Measurements from ENCODE around the gene CMIP. TPM values are rescaled to one million over a fixed set of nuclear protein-coding genes. Genes with fewer than 3 reads are reported as not detected.

Gene CMIP
- total RNA-seq, 1 donor from 2014 or later, result 59.8 TPM

GRCh38 chr16:81693744-81694303 is 249.2 kb downstream of the CMIP start:
- intact Hi-C loops (cut with micrococcal nuclease), result no loop called here

DNA sequence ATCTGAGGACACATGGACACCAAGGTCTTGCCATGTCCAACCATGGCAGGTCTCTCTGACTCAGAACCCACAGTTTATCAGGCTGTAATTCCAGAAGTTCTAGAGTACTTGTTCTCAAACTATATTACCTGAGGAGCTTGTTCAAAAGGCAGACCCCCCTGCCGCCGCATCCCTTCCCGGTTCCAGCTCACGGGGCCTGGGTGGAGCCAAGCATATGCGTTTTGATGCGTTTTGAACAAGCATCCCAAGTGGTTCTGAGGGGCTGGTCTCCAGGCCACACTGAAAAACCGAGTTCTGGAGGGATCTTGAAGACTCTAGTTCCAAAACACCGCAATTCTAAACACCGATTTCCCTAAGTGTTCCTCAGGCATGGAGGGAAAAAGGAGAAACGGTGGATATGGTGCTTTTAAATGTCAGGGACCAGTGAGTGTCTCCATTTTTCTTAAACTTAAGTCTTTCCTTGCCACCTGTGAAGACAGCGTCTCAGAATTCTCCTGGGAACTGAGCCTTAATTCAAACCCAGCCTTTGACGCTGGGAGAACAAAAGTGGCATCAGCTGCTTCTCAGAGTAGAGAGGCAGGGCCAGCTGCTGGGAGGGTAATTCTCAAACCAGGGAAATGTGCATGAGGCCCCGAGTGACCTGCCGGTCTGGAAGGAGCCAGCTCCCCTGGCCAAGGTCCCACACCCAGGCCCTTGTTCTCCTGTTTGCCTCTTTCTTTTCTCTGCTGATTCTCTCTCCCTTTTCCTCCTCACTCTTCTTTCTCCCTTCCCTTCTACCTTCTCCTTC is 250.1 kb downstream of the CMIP start:
- intact Hi-C loops (cut with micrococcal nuclease), result no loop called here

DNA sequence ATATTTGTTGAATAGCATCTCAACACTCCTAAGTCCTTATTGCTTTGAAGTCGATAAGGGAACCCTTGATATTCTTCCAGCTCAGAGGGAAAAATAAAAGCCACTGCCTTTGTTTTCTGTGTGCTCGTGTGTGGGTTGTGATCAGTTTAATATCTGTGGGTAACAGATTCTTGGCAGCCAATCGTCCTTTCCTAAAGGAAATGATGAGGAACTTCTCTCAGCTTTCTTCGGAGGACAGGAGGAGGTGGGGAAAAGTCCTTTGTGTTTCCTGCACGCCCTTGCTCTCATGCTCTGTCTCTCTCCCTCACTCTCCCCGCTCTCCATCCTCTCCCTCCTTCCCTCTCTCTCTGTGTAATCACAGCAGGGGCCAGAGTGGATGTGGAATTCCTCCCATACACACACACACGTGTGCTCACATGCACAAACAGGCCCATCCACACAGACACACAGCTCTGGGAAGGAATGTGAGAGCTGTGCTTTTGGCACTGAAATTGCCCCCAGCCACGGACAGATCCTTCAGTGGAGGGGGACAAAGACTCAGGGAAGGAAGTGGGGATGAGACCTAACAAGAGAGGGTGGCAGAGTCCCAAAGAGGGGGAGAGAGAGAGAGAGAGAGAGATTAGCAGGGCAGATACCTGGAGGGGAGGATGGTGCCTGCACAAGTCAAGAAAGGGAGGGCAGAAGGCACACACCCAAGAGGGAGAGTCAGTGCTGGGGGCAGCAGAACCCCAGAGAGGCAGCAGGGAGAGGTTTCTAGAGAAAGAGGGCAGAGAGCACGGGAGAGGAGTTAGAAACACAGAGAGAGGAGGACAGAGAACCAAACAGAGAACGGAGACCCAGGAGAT is 250.9 kb downstream of the CMIP start:
- intact Hi-C loops (cut with micrococcal nuclease), result loop anchor here (2.0 kb wide), 1 partner anchor 61 kb away; no protein-coding TSS in a partner anchor

DNA sequence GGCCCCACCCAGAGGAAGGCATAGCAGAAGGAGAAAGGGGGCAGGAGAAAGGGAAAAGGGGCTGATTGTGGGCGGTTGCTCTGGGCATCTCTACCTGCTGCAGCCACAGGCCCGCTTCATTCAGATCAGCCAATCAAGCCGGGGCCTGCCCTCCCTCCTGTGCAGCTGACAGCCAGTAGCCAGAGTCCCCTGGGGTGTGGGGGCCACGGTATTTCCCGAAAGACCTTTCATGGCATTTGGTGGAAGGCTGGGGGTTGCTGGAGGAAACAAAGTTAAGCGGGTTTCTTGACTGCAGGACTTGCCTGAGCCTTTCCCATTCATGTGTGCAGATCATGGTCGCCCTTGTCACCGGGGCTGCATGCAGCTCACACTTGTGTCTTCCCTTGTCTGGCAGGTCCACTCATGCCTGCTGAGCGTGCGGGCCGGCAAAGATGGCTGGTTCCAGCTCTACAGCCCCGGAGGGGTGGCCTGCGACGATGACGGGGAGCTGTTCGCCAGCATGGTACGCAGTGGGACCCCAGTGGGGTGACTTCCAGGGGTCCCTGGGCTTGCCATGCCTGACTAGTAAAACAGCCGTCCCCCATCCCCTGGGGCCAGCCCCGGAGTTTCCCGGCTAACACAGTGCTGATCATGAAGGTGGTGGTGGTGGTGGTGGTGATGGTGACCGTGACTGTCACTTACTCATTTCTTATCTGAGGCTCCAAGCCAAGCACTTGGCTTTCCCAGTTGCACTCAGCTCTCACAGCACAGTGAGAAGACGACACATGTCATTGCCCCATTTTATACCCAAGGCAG is 251.8 kb downstream of the CMIP start:
- intact Hi-C loops (cut with micrococcal nuclease), result loop anchor here (2.0 kb wide), 1 partner anchor 62 kb away; no protein-coding TSS in a partner anchor

DNA sequence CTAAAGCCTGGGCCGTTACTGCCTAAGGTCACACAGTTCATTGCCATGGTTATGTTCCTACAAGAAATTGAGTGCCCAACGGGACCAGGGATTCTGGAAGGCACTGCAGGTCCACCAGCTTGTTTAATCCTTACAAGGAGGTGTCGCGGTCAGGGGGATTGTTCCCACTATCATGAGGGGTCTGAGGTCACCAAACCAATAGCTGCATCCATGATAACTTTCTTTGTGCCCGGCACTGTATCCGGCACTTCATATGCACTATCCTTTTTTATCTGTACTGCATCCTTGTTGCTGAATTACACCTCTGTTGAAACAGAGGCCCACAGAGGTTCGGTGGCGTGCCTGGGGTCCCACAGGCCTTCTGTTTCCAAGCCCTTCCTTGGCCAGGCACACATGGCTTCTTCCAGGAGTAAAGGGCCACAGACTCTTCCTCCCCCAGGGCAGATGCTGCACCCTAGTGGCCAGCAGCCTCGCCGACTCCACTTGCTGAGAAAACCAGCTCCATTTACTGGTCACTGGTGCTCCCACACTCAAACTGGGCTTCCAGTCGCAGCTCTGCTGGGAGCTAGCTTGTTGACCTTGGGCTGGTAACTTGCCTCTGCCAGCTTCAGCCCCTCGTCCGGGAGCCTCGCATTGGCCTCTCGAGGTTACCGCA is 252.5 kb downstream of the CMIP start:
- intact Hi-C loops (cut with micrococcal nuclease), result loop anchor here (1.0 to 2.0 kb wide), 4 partner anchors 62 to 331 kb away; no protein-coding TSS in a partner anchor

GRCh38 chr16:81697616-81698309 is 253.2 kb downstream of the CMIP start:
- intact Hi-C loops (cut with micrococcal nuclease), result loop anchor here (1.0 to 2.0 kb wide), 5 partner anchors 23 to 331 kb away; no protein-coding TSS in a partner anchor

- intact Hi-C loops (cut with micrococcal nuclease), result loop anchor here (1.0 kb wide), 1 partner anchor 24 kb away; no protein-coding TSS in a partner anchor
Observed at GRCh38 chr16:81698310-81698641, 253.7 kb downstream of the CMIP start.

DNA sequence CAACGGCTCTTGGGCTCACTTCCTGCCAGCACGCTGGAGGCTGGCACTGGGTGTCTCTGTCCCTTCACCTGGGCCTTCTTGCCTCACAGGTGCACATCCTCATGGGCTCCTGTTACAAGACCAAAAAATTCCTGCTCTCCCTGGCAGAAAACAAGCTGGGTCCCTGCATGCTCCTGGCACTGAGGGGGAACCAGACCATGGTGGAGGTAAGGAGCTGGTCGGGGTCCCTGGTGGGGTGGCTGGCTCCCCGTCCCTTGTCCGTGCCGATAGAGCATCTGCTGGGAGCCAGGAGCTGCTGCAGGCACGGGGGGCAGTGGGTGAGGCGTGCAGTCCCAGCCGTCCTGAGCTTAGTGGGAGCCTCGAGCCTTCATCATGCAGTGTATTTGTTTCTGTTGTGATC is 255.0 kb downstream of the CMIP start:
- intact Hi-C loops (cut with micrococcal nuclease), result no loop called here

- intact Hi-C loops (cut with micrococcal nuclease), result no loop called here
Observed at GRCh38 chr16:81700071-81700779, 255.6 kb downstream of the CMIP start.

DNA sequence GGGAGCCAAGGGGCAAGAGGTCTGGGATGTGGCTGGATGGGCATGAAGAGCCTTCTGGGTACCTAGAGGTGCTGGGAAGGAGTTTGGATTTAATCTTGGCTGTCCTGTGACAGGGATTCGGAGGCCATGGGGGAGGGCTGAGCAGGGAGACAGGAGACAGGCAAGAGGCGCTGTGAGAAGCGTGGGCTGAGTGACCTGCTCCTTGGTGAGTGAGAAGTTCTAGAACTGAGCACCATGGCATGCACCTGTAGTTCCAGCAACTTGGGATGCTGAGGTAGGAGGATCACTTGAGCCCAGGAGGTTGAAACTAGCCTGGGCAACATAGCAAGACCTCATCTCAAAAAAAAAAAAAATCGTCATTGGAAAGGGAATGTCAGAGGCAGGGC is 256.2 kb downstream of the CMIP start:
- intact Hi-C loops (cut with micrococcal nuclease), result no loop called here

DNA sequence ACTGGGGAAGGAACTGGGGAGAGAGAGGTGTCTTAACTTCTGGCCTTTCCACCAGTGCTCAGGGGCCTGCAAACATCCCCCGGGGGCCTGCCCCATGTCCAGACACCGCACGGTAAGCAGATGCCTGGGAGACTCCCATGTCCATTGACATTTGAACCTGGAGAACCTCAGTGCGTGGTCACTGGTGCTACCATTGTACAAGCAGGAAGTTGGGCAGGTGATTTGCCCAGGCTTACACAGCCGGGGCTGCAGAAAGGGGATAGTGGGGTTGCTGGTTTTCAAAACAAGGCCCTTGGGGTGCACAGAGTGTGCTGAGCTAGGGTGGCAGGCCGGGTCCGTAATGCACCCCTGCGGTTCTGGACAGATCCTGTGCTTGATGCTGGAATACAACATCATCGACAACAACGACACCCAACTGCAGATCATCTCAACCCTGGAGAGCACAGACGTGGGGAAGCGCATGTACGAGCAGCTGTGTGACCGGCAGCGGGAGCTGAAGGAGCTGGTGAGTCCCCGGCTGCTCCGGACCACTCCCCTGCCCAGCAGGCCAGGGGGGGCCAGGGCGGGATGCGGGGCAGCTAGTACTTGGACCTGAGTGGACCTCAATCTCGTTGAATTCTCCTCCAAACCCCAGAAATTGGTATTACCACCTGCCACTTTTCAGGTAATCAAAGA is 256.8 kb downstream of the CMIP start:
- intact Hi-C loops (cut with micrococcal nuclease), result no loop called here

- intact Hi-C loops (cut with micrococcal nuclease), result no loop called here
Observed at GRCh38 chr16:81702506-81702905, 257.9 kb downstream of the CMIP start.

- intact Hi-C loops (cut with micrococcal nuclease), result no loop called here
Observed at GRCh38 chr16:81703177-81704155, 258.9 kb downstream of the CMIP start.

DNA sequence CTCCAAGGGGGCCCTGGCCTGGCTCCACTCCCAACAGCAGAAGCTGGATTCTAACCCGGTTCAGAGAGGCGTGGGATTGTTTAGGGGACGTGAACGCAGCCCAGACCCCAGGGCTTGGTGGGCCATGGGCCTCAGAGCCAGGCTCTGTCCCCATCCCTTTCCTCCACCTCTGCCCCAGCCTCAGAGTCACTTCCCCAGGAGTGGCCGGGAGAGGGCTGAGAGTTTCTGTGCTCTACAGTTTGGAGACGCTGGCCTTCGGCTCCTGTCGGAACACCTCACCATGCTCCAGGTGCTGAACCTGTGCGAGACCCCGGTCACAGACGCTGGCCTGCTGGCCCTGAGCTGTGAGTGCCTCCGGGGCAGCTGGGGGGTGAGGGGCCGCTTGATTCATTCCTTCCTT is 260.7 kb downstream of the CMIP start:
- intact Hi-C loops (cut with micrococcal nuclease), result no loop called here

DNA sequence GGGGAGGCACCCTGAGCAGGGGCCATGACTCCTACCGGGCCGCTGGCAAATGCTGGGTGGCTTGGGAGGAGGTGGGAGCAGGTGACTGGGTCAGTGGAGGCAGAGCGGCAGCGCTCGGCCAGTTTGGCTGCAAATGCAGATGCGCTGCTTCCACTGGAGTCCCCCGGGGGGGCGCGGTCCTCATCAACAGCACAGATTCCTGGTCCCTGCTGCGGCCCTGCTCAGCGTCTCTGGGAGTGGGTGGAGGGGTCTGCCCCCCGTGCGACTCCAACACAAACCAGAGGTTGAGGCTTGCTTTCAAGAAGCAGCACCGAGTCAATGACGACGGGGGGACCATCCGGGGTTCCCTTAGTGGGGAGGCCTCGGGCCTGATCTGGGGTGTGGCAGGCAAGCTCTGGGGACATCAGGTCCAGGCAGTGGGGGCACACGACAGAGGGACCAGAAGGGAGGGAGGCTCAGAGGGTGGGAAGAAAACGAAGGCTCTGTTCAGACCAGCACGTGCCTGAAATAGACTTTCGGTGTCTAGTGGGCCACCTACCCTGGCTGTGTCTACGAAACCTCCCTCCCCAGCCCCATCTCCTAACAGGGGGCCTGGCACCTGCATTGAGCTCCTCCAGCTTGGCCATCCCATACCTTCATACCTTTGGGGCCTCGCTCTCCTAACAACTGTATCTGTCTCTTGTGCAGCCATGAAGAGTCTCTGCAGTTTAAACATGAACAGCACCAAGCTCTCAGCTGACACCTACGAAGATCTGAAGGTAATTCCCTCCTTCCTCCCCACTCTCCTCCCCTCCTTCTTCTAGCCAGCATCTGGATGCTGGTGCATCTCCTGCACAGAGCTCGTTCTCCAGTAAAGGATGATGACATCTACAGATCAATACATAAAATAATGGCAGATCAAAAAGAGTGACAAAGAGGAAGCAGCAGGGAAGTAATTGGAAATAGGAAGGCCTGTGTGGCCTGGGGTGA is 262.0 kb downstream of the CMIP start:
- intact Hi-C loops (cut with micrococcal nuclease), result no loop called here
